Measurements from ENCODE around the gene RGS1.

DNA sequence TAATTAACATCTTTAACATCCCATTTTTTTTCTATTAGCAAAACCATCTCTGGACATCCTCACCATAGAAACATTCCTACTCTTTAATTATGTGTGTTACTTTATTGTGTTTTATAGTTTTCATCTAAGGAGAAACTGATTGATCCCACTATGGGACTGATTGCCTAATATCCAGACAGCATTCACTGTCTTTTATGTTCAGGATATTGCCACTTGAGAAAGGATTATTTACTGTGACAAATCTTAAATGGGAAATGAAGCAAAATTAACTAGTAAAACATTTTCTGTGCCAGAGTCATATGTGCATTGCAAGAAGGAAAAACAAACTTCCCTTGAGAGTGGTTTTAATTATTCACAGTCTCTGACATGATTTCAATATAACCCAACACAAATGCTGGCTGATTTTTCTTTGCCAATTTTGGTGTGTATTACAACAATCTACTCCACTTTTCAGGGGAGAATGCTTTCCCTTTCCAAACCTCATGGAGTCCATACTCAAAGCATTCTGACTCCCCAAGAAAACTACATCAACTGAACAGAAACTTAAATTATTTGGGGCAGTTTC is 44.6 kb downstream of the RGS1 start:
- TF ChIP-seq ELF1 (IDR thresholded peaks at IDR 0.05; ENCODE audit: borderline replicate concordance, low read depth) (no peak), TCF7L2 (IDR thresholded peaks at IDR 0.05; ENCODE audit: borderline replicate concordance, extremely low read depth, insufficient read depth, insufficient read length) (no peak), POLR2AphosphoS5 (IDR thresholded peaks at IDR 0.05; ENCODE audit: low read depth, low read length) (no peak), ZFX (IDR thresholded peaks at IDR 0.05) (no peak)
- TF ChIP-seq, protein P1, sequence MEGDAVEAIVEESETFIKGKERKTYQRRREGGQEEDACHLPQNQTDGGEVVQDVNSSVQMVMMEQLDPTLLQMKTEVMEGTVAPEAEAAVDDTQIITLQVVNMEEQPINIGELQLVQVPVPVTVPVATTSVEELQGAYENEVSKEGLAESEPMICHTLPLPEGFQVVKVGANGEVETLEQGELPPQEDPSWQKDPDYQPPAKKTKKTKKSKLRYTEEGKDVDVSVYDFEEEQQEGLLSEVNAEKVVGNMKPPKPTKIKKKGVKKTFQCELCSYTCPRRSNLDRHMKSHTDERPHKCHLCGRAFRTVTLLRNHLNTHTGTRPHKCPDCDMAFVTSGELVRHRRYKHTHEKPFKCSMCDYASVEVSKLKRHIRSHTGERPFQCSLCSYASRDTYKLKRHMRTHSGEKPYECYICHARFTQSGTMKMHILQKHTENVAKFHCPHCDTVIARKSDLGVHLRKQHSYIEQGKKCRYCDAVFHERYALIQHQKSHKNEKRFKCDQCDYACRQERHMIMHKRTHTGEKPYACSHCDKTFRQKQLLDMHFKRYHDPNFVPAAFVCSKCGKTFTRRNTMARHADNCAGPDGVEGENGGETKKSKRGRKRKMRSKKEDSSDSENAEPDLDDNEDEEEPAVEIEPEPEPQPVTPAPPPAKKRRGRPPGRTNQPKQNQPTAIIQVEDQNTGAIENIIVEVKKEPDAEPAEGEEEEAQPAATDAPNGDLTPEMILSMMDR (IDR thresholded peaks at IDR 0.05 in 2 of 3, conservative IDR thresholded peaks at IDR 0.05 in 1 of 3; ENCODE audit: borderline replicate concordance in 1 of 3, insufficient read depth in 1 of 3, low read depth in 2 of 3, low read length in 2 of 3) = no peak

All from HCT116 (cell line).